Measurements from ENCODE around the gene KMO.

DNA sequence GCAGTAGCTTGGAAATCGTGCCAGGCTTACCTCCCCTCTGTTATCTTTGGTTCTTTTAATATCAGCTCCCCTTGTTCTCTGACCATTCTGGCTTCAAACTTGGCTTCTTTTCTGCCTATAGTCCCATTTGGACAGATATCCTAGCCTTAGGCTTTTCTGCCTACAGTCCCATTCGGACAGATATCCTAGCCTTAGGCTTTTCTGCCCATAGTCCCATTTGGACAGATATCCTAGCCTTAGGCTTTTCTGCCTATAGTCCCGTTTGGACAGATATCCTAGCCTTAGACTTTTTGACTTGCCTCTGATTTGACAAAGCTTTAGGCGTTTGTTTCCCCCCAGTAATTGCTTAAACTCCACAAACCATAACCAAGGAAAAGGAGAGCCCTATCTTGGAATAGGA lies 82.4 kb downstream of the KMO start:
- no peak for TF ChIP-seq EZH2 (IDR thresholded peaks at IDR 0.05)
- TF ChIP-seq, protein P1, sequence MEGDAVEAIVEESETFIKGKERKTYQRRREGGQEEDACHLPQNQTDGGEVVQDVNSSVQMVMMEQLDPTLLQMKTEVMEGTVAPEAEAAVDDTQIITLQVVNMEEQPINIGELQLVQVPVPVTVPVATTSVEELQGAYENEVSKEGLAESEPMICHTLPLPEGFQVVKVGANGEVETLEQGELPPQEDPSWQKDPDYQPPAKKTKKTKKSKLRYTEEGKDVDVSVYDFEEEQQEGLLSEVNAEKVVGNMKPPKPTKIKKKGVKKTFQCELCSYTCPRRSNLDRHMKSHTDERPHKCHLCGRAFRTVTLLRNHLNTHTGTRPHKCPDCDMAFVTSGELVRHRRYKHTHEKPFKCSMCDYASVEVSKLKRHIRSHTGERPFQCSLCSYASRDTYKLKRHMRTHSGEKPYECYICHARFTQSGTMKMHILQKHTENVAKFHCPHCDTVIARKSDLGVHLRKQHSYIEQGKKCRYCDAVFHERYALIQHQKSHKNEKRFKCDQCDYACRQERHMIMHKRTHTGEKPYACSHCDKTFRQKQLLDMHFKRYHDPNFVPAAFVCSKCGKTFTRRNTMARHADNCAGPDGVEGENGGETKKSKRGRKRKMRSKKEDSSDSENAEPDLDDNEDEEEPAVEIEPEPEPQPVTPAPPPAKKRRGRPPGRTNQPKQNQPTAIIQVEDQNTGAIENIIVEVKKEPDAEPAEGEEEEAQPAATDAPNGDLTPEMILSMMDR (IDR thresholded peaks at IDR 0.05), result no peak

Measured in neural progenitor cell (in vitro differentiated cells).